ENCODE data around the gene PRXL2A.
"Not testable (repeated sequence)": the region's sequence is repeated elsewhere in the genome, so short reads cannot be mapped to it uniquely, and the experiment has no call there.

The PRXL2A gene

GRCh38 chr10:80473096-80473657 is 64.8 kb downstream of the PRXL2A start:
- Histone ChIP-seq H3K4me3 (ENCODE audit: low read length) (no peak overlapping the region), H3K4me1 (ENCODE audit: control insufficient read depth, insufficient read depth, low read length) (peaks cover 24% of the 10 kb centered on the region), H3K9me3 (replicated peaks; ENCODE audit: low read length) (peaks cover 2% of the 10 kb centered on the region), H3K27me3 (ENCODE audit: control insufficient read depth, insufficient read depth, low read length) (no peaks in the 10 kb centered on the region), H3K4me2 (ENCODE audit: low read length) (no peak overlapping the region), H3K9ac (ENCODE audit: low read depth, low read length) (no peak overlapping the region), H3K36me3 (ENCODE audit: insufficient read depth, low read length) (no peaks in the 10 kb centered on the region)

DNA sequence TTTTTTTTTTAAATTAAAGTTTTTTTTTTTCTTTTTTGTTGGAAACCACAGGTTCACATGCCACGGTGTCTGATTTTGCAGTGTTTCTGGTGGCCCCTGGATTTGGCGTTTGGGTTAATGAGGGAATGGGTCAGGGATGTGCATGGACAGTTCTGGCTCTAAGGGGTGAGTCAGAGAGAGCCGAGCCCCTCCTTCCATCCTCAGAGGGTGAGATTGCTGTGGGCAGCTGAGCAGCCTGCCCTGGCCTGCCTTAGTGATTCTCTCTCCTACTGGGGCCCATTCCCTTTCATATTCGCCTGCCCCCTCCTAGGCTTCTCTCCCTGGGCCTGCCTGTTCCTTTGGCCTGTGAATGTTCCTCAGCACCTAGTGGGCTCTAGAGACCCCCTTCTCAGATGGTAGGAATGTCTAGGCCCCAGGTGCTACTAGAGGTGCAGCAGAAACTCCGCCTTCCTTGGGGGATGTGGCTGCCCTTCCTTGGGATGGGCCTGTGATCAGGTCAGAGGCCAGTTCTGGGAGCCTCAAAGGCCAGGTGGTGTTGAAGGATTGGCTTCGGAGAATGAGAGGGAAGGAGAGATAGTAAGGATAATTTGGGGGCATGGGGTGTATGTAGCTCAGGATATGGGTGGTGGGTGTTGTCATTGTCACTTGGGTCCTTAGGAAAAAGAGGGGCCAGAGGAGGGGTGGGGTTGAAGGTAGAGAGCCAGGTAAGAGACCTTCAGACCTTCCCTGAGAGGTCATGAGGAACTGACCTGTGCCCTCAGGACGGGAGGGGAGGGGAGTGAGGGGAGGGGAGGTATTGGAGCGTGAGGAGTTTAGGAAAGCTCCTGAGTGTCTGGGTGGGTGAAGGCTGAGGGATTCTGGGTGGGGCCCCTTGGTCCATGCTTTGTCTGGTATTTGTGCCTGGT is 65.6 kb downstream of the PRXL2A start:
- H3K4me1 ChIP-seq (ENCODE audit: control insufficient read depth, insufficient read depth, low read length), result peaks cover 24% of the 10 kb centered on the region
- H3K9ac ChIP-seq (ENCODE audit: low read depth, low read length), result no peak overlapping the region
- H3K9me3 ChIP-seq (replicated peaks; ENCODE audit: low read length), result peaks cover 7% of the 10 kb centered on the region
- no peak overlapping the region for H3K4me2 ChIP-seq (ENCODE audit: low read length)
- no peaks in the 10 kb centered on the region for H3K36me3 ChIP-seq (ENCODE audit: insufficient read depth, low read length)
- no peaks in the 10 kb centered on the region for H3K27me3 ChIP-seq (ENCODE audit: control insufficient read depth, insufficient read depth, low read length)
- no peak overlapping the region for H3K4me3 ChIP-seq (ENCODE audit: low read length)

DNA sequence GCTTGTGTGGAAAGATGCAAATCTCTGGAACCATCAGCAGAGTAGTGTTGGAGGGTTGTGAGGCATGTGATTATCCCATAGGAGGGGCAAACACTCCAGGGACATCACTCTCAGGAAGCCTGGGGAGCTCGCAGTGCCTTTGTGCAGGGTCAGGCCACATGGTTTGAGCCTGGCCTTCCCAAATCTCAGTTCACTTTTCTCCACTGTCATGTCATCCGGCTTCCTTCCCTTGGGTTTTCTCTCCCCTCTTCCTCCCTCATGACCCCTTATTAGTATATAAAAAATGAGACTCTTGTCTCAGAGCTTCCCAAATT is 66.2 kb downstream of the PRXL2A start:
- H3K9me3 ChIP-seq (replicated peaks; ENCODE audit: low read length), result peaks cover 7% of the 10 kb centered on the region
- no peaks in the 10 kb centered on the region for H3K27me3 ChIP-seq (ENCODE audit: control insufficient read depth, insufficient read depth, low read length)
- no peak overlapping the region for H3K4me2 ChIP-seq (ENCODE audit: low read length)
- no peak overlapping the region for H3K4me3 ChIP-seq (ENCODE audit: low read length)
- no peak overlapping the region for H3K9ac ChIP-seq (ENCODE audit: low read depth, low read length)
- no peaks in the 10 kb centered on the region for H3K36me3 ChIP-seq (ENCODE audit: insufficient read depth, low read length)
- H3K4me1 ChIP-seq (ENCODE audit: control insufficient read depth, insufficient read depth, low read length), result peaks cover 24% of the 10 kb centered on the region

DNA sequence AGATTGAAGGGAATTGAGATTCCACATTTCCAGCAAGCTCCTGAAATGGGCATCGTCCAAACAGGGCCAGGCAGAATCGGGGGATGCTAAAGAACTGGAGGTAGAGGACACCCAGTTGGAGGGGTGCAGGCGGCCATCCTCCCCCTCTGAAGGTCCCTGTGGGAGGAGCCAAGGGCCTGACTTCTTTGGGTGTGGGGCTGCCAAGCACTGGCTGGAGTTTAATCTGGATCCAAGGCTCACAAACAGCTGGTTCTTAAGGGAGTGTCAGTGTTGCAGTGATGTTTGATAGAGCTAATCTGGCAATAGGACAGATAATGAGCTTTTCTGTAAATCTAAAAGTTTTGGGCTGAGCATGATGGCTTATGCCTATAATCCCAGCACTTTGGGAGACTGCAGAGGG is 66.6 kb downstream of the PRXL2A start:
- H3K27me3 ChIP-seq (ENCODE audit: control insufficient read depth, insufficient read depth, low read length), result no peaks in the 10 kb centered on the region
- H3K4me3 ChIP-seq (ENCODE audit: low read length), result no peak overlapping the region
- H3K9ac ChIP-seq (ENCODE audit: low read depth, low read length), result no peak overlapping the region
- H3K36me3 ChIP-seq (ENCODE audit: insufficient read depth, low read length), result no peaks in the 10 kb centered on the region
- peaks cover 7% of the 10 kb centered on the region for H3K9me3 ChIP-seq (replicated peaks; ENCODE audit: low read length)
- H3K4me2 ChIP-seq (ENCODE audit: low read length), result no peak overlapping the region
- H3K4me1 ChIP-seq (ENCODE audit: control insufficient read depth, insufficient read depth, low read length), result peaks cover 24% of the 10 kb centered on the region

DNA sequence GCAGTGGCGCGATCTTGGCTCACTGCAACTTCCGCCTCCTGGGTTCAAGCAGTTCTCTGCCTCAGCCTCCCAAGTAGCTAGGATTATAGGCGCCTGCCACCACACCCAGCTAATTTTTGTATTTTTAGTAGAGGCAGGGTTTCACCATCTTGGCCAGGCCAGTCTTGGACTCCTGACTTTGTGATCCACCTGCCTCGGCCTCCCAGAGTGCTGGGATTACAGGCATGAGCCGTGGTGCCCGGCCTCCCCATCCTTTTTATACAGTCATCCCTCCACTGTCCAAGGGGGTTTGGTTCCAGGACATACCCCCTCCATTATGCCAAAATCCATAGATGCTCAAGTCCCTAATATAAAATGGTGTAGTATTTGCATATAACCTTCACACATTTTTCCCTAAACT is 67.3 kb downstream of the PRXL2A start:
- not testable (repeated sequence) for H3K4me3 ChIP-seq (ENCODE audit: low read length); H3K9me3 ChIP-seq (replicated peaks; ENCODE audit: low read length); H3K36me3 ChIP-seq (ENCODE audit: insufficient read depth, low read length); H3K4me2 ChIP-seq (ENCODE audit: low read length); H3K9ac ChIP-seq (ENCODE audit: low read depth, low read length); H3K27me3 ChIP-seq (ENCODE audit: control insufficient read depth, insufficient read depth, low read length)
- H3K4me1 ChIP-seq (ENCODE audit: control insufficient read depth, insufficient read depth, low read length), result peaks cover 24% of the 10 kb centered on the region

GRCh38 chr10:80476685-80477084 is 68.3 kb downstream of the PRXL2A start:
- Histone ChIP-seq H3K9me3 (replicated peaks; ENCODE audit: low read length) (peaks cover 7% of the 10 kb centered on the region), H3K4me2 (ENCODE audit: low read length) (no peak overlapping the region), H3K36me3 (ENCODE audit: insufficient read depth, low read length) (no peaks in the 10 kb centered on the region), H3K27me3 (ENCODE audit: control insufficient read depth, insufficient read depth, low read length) (no peaks in the 10 kb centered on the region), H3K9ac (ENCODE audit: low read depth, low read length) (no peak overlapping the region), H3K4me3 (ENCODE audit: low read length) (no peak overlapping the region), H3K4me1 (ENCODE audit: control insufficient read depth, insufficient read depth, low read length) (peaks cover 23% of the 10 kb centered on the region)

- no peak overlapping the region for H3K9ac ChIP-seq (ENCODE audit: low read depth, low read length)
Measured at GRCh38 chr10:80477813-80478212, 69.5 kb downstream of the PRXL2A start.

GRCh38 chr10:80480373-80480772 is 72.0 kb downstream of the PRXL2A start:
- H3K36me3 ChIP-seq (ENCODE audit: insufficient read depth, low read length); H3K9ac ChIP-seq (ENCODE audit: low read depth, low read length); H3K4me3 ChIP-seq (ENCODE audit: low read length); H3K4me1 ChIP-seq (ENCODE audit: control insufficient read depth, insufficient read depth, low read length); H3K27me3 ChIP-seq (ENCODE audit: control insufficient read depth, insufficient read depth, low read length); H3K4me2 ChIP-seq (ENCODE audit: low read length); H3K9me3 ChIP-seq (replicated peaks; ENCODE audit: low read length): not testable (repeated sequence)

More at GRCh38 chr10:80477813-80478212, 69.5 kb downstream of the PRXL2A start:
- Histone ChIP-seq H3K4me1 (ENCODE audit: control insufficient read depth, insufficient read depth, low read length) (peaks cover 12% of the 10 kb centered on the region), H3K4me3 (ENCODE audit: low read length) (no peak overlapping the region), H3K36me3 (ENCODE audit: insufficient read depth, low read length) (no peaks in the 10 kb centered on the region), H3K27me3 (ENCODE audit: control insufficient read depth, insufficient read depth, low read length) (no peaks in the 10 kb centered on the region), H3K9me3 (replicated peaks; ENCODE audit: low read length) (peaks cover 7% of the 10 kb centered on the region), H3K4me2 (ENCODE audit: low read length) (no peak overlapping the region)

DNA sequence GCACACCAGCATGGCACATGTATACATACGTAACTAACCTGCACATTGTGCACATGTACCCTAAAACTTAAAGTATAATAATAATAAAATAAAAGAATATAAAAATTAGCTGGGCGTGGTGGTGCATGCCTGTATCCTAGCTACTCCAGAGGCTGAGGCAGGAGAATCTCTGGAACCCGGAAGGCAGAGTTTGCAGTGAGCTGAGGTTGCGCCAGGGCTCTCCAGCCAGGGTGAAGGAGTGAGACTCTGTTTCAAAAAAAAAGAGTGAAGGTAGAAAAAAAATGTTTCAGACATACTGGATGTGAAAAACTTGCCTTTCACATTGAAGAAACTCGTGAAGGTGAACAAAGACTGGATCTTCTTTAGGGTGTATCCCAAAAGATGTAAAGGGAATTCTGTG is 72.5 kb downstream of the PRXL2A start:
- no peaks in the 10 kb centered on the region for H3K27me3 ChIP-seq (ENCODE audit: control insufficient read depth, insufficient read depth, low read length)
- no peak overlapping the region for H3K9ac ChIP-seq (ENCODE audit: low read depth, low read length)
- no peak overlapping the region for H3K4me3 ChIP-seq (ENCODE audit: low read length)
- peaks cover 7% of the 10 kb centered on the region for H3K9me3 ChIP-seq (replicated peaks; ENCODE audit: low read length)
- no peaks in the 10 kb centered on the region for H3K36me3 ChIP-seq (ENCODE audit: insufficient read depth, low read length)
- H3K4me1 ChIP-seq (ENCODE audit: control insufficient read depth, insufficient read depth, low read length), result no peaks in the 10 kb centered on the region
- H3K4me2 ChIP-seq (ENCODE audit: low read length), result no peak overlapping the region

- Histone ChIP-seq H3K4me2 (ENCODE audit: low read length) (no peak overlapping the region), H3K27me3 (ENCODE audit: control insufficient read depth, insufficient read depth, low read length) (no peaks in the 10 kb centered on the region), H3K9me3 (replicated peaks; ENCODE audit: low read length) (no peaks in the 10 kb centered on the region), H3K36me3 (ENCODE audit: insufficient read depth, low read length) (no peaks in the 10 kb centered on the region), H3K9ac (ENCODE audit: low read depth, low read length) (no peak overlapping the region), H3K4me3 (ENCODE audit: low read length) (no peak overlapping the region), H3K4me1 (ENCODE audit: control insufficient read depth, insufficient read depth, low read length) (no peaks in the 10 kb centered on the region)
Measured at GRCh38 chr10:80484243-80484642, 75.9 kb downstream of the PRXL2A start.

DNA sequence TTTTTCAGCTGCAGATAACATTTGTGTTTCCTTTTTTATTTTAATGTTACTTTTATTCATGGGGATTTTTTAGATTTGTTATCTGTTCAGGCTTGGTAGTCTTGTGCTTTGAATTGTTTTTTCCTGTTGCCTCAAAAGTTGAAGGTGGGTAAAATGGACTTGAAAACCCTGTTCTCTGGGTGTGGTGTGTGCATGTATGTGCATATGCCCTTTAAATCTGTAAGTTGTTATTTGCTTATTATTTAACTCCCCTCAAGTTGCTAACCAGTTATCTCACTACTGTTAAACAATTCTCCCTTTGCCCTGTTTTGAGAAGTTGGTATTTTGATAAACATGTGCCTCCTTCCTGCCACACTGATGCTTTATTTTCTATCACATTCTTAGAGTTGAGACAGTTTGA is 76.3 kb downstream of the PRXL2A start:
- no peak overlapping the region for H3K4me2 ChIP-seq (ENCODE audit: low read length)
- no peak overlapping the region for H3K4me3 ChIP-seq (ENCODE audit: low read length)
- H3K27me3 ChIP-seq (ENCODE audit: control insufficient read depth, insufficient read depth, low read length), result no peaks in the 10 kb centered on the region
- no peaks in the 10 kb centered on the region for H3K36me3 ChIP-seq (ENCODE audit: insufficient read depth, low read length)
- no peaks in the 10 kb centered on the region for H3K4me1 ChIP-seq (ENCODE audit: control insufficient read depth, insufficient read depth, low read length)
- no peak overlapping the region for H3K9ac ChIP-seq (ENCODE audit: low read depth, low read length)
- no peaks in the 10 kb centered on the region for H3K9me3 ChIP-seq (replicated peaks; ENCODE audit: low read length)

Measured in skeletal muscle satellite cell (primary cell).